IMR-90 (cell line): ENCODE results near the gene SLC13A5. TPM values are rescaled to one million over a fixed set of nuclear protein-coding genes. Genes with fewer than 3 reads are reported as not detected.

ENCODE experiments used
- microRNA-seq, 2 experiments: library from miRNA; stranded (forward) in 1 of 2; unstranded in 1 of 2; fragments of 10-50 nt in 1 of 2; fragments of <30 nt in 1 of 2; gene quantifications in 1 of 2; microRNA quantifications in 1 of 2; one replicate each; pipeline versions ENCODE3 to v1.1.0; 2013 to 2020; ENCODE audit not compliant: insufficient read depth in 1 of 2, insufficient read length in 1 of 2, unreplicated experiment in 1 of 2
- polyA plus RNA-seq, 3 experiments: library from polyadenylated mRNA; depleted of rRNA; stranded (reverse); fragments of >200 nt; gene quantifications; 2 replicates each; pipeline ENCODE4 v1.2.3, GENCODE V29; 2012; ENCODE audit warnings: low replicate concordance in 1 of 3
- small RNA-seq, 5 experiments: library from RNA; depleted of rRNA; stranded (forward); fragments of <200 nt; gene quantifications; one replicate each; pipeline ENCODE3, GENCODE V24; 2012
- total RNA-seq: library from RNA; depleted of rRNA; stranded (reverse); fragments of >200 nt; gene quantifications from 2 replicates; pipeline ENCODE4 v1.2.3, GENCODE V29; 2012; rRNA removed

Gene SLC13A5
- total and polyA plus RNA-seq, 2 of the 4 experiments (the other 2 are of a cell fraction) = not detected

Small RNA genes lying within 50 kb of the gene (microRNA-seq; reads per million reads assigned to microRNA genes)
- not detected for gene AC004706.2 (ENCODE audit: insufficient read depth, insufficient read length)
- 0 reads per million in 2 experiments for gene MIR4520-1 (ENCODE audit: insufficient read depth in 1 of 2, insufficient read length in 1 of 2, unreplicated experiment in 1 of 2)
- not detected for gene MIR4520-2 (ENCODE audit: unreplicated experiment)

Small RNA genes lying within 50 kb of the gene (small RNA-seq; reads per million reads assigned to genes)
- gene AC004706.2 (0 reads per million in 5 experiments), gene MIR4520-1 (0 reads per million in 5 experiments)

Other genes with a start within 250 kb of the SLC13A5 start
- 0.54 and 0.56 TPM in 2 replicates for gene PITPNM3, start 156.8 kb downstream of the SLC13A5 start, total RNA-seq
- gene PITPNM3, start 156.8 kb downstream of the SLC13A5 start, polyA plus RNA-seq (2012; rRNA removed) = 1.7 and 2.0 TPM in 2 replicates
- gene KIAA0753, start 72.7 kb downstream of the SLC13A5 start, total RNA-seq = 17.6 and 18.3 TPM in 2 replicates
- 6.8 and 10.2 TPM in 2 replicates for gene KIAA0753, start 72.7 kb downstream of the SLC13A5 start, polyA plus RNA-seq (2012; rRNA removed)
- gene TXNDC17, start 72.3 kb downstream of the SLC13A5 start, total RNA-seq = 45.0 and 174 TPM in 2 replicates
- 494 and 518 TPM in 2 replicates for gene TXNDC17, start 72.3 kb downstream of the SLC13A5 start, polyA plus RNA-seq (2012; rRNA removed)
- 5.6 and 8.1 TPM in 2 replicates for gene MED31, start 61.8 kb downstream of the SLC13A5 start, total RNA-seq
- gene MED31, start 61.8 kb downstream of the SLC13A5 start, polyA plus RNA-seq (2012; rRNA removed) = 11.6 and 13.9 TPM in 2 replicates
- 0.18 and 0.28 TPM in 2 replicates for gene C17orf100, start 61.6 kb downstream of the SLC13A5 start, total RNA-seq
- gene C17orf100, start 61.6 kb downstream of the SLC13A5 start, polyA plus RNA-seq (2012; rRNA removed) = 1.8 and 2.9 TPM in 2 replicates
- 1.7 and 3.9 TPM in 2 replicates for gene XAF1, start 42.7 kb upstream of the SLC13A5 start, total RNA-seq
- gene XAF1, start 42.7 kb upstream of the SLC13A5 start, polyA plus RNA-seq (2012; rRNA removed) = 0.50 and 1.3 TPM in 2 replicates
- not detected in 2 replicates for gene FBXO39, start 62.8 kb upstream of the SLC13A5 start, total RNA-seq
- not detected in 2 replicates for gene FBXO39, start 62.8 kb upstream of the SLC13A5 start, polyA plus RNA-seq (2012; rRNA removed)
- gene TEKT1, start 118.4 kb upstream of the SLC13A5 start, total RNA-seq = not detected in 2 replicates
- gene TEKT1, start 118.4 kb upstream of the SLC13A5 start, polyA plus RNA-seq (2012; rRNA removed) = not detected in 2 replicates